Anterior cingulate cortex (tissue), 58 donors: Measurements from ENCODE around the gene SLC35D3.
"Not testable (repeated sequence)": the region's sequence is repeated elsewhere in the genome, so short reads cannot be mapped to it uniquely, and the experiment has no call there.

Experiments used
- DNase-seq, 58 donors: peaks; one replicate each; lab custom pipeline; 2025; lab: John Stamatoyannopoulos, UW

The SLC35D3 gene

GRCh38 chr6:136922685-136923006 lies 545 bp downstream of the SLC35D3 start:
- DNase-seq: no peak

DNA sequence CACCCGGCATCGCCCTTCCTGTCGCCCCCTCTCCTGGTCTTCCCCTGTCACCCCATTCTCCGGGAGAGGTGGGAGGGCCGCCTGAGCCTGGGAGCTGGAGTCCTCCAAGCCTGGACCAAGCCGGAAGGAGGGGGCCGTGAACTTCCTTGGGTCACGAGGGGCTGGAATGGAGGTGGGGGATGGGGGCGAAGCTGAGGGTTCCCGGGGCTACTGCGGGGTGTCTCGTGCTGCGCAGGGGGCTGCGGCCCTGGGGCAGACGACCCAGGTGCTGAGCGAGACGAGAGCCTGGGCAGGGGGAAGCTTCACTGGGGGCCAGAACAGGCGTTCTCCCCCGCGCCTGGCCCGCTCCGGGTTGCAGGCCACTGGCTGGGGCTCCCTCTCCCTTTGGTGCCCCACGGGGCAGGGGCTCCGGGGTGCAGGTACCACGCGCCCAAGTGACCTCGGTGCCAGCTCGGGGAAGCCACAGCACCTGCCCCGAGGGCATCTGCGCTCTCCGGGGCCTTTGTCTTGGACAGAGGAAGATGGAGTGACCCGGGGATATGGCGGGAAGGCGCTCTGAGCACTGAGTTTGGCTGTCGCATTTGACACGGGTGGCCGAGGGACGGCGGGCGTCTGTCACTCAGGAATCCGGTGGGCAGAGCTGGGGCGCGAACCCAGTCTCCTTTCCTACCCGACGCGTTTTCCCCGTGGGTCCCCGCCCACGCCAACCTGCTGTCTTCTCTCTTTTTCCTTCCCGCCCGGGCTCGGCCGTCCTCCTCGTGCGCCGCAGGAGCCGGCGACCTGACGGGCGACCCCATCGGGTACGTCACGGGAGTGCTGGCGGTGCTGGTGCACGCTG lies 1.2 kb downstream of the SLC35D3 start:
- no peak for DNase-seq

DNA sequence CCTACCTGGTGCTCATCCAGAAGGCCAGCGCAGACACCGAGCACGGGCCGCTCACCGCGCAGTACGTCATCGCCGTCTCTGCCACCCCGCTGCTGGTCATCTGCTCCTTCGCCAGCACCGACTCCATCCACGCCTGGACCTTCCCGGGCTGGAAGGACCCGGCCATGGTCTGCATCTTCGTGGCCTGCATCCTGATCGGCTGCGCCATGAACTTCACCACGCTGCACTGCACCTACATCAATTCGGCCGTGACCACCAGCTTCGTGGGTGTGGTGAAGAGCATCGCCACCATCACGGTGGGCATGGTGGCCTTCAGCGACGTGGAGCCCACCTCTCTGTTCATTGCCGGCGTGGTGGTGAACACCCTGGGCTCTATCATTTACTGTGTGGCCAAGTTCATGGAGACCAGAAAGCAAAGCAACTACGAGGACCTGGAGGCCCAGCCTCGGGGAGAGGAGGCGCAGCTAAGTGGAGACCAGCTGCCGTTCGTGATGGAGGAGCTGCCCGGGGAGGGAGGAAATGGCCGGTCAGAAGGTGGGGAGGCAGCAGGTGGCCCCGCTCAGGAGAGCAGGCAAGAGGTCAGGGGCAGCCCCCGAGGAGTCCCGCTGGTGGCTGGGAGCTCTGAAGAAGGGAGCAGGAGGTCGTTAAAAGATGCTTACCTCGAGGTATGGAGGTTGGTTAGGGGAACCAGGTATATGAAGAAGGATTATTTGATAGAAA lies 2.0 kb downstream of the SLC35D3 start:
- no peak for DNase-seq

GRCh38 chr6:136926383-136926782 lies 4.3 kb downstream of the SLC35D3 start:
- DNase-seq: no peak

DNA sequence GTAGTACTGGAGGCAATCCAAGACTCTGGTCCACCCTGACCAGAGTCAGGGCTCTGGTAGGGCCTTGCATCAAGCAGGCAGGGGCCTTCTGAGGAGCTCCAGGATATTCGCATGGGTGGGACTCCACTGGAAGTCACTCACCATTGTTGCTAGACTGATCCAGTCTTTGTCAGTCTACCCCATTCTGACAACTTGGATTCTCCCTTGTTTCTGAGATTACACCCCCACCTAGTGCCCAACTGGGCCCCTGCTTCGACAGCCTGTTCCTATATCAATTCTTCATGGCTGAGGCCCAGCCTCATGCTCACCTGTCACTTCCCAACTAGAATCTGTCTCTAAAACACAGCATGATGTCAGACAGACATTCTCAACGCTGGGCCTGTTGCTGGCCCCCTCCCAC lies 5.2 kb downstream of the SLC35D3 start:
- DNase-seq: no peak

DNA sequence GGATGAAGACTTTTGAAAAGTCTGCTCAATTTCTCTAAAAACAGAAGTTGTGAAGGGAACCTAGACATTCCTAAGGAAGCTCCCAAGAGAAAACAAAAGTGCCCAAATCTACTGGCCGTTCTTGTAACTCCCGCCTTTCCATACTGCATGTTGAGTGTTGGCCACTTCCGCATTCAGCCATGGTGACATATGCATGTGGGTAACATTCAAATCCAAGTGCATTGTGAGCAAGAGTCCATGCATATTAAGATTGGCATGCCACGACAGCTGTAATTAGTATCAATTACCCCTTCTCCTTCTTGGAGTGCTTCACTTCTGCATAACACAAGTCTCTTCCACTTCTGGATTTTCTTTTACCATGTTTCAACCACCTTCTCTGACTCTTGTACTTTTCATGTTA lies 8.4 kb downstream of the SLC35D3 start:
- no peak for DNase-seq

- DNase-seq: no peak
These were observed 10.5 kb downstream of the SLC35D3 start for GRCh38 chr6:136932599-136932998.

GRCh38 chr6:136945072-136945471 lies 23.0 kb downstream of the SLC35D3 start:
- DNase-seq: no peak

DNA sequence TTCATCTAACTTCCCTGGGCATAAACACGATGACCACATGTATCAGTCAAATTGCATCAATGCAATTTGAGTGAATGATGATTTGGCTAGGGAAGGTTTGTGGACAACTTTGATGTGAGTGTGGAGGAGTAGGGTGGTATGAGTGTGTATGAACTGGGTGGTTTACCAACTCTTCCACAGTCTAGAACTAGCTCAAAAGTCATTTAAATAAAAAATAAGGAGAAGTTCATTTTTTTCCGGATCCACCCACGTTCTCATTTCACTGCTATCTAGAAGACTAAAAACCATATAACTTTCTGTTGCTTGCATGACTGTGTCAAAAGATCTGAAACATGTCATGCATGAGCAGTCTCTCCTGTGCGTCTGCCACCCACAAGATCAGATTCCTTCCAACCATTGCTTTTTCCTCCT lies 23.6 kb downstream of the SLC35D3 start:
- DNase-seq: no peak

DNA sequence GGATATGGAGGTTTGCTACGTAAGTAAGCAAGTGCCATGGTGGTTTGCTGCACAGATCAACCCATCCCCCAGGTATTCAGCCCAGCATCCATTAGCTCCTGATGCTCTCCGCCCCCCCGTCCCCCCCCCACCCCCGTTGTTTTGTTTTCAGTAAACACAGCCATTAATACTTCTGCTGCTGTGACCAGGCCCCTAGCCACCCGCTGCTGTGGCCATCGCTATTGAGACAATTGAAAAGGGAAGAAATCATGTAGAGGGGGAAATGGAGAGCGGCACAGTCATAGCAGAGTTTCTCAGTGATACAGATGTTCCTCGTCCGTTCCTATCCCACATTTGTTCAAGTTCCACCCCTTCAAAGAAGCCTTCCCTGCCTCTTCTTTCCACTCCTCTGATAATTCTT lies 24.9 kb downstream of the SLC35D3 start:
- no peak for DNase-seq

GRCh38 chr6:136949957-136950356 lies 27.9 kb downstream of the SLC35D3 start:
- DNase-seq: not testable (repeated sequence)

DNA sequence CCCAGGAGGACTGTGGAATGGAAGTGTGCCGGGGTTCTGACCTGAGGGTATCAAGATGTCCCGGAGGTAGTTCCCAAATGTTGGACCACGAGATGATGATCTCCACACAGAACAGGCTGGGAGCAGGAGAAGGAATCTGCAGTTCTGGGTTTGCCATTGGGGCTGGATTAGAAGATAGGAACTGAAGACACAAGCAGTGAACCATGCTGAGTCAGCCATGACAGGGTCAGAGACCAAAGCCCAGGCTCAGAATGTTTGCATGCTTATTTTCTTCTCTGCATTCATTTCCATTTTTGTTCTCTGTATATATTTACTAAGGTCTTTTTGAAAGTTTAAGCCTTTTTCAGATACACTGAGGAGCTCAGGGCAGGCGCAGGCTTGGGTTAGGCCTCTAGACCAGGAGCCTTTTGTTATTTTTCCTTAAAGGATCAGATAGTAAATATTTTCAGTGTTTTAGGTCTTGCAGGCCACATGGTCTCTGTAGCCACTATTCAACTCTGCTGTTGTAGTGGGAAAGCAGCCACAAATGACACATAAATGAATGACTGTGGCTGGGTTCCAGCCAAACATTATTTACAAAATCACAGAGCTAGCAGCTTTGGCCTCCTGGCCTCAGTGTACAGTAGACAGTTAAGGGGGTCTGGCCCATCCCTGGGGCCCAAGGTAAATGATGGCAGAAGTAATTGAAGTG lies 28.5 kb downstream of the SLC35D3 start:
- no peak for DNase-seq

GRCh38 chr6:136952714-136953260 lies 30.7 kb downstream of the SLC35D3 start:
- DNase-seq: peak in 1 of 58 donors; percentile 3

- DNase-seq: no peak
These were observed 33.0 kb downstream of the SLC35D3 start for GRCh38 chr6:136955123-136955522.

GRCh38 chr6:136956590-136957544 lies 34.8 kb downstream of the SLC35D3 start:
- DNase-seq: no peak

- DNase-seq: no peak
These were observed 36.1 kb downstream of the SLC35D3 start for GRCh38 chr6:136958168-136958567.

DNA sequence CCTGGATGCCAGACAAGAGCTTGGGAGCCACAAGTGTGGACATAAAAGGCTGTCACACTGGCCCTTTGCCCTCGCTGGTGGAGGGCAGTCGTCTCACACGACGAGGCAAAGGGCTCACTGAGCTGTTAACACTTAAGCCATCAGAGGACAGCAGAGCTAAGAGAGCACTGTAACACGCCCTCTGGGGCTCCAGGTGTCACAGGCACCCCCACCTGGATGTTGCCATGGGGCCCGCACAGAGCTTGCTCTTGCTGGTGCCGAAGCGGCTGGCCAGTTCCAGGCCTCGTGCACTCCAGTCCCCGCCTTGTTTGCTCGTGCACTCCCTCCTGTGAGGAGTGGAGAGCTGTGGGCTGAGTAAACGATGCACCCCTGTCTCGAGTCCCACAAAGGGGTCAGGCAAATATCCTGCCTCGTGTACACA lies 37.4 kb downstream of the SLC35D3 start:
- DNase-seq: no peak

DNA sequence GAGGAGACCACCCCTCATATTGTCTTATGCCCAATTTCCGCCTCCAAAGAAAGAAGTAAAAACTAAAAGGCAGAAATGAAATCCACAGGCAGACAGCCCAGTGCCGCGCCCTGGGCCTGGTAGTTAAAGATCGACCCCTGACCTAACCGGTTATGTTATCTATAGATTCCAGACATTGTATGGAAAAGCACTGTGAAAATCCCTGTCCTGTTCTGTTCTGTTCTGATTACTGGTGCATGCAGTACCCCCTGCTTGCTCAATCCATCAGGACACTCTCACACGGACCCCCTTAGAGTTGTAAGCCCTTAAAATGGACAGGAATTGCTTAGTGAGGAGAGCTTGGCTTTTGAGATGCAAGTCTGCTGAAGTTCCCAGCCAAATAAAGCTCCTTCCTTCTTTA lies 37.8 kb downstream of the SLC35D3 start:
- DNase-seq: not testable (repeated sequence)

DNA sequence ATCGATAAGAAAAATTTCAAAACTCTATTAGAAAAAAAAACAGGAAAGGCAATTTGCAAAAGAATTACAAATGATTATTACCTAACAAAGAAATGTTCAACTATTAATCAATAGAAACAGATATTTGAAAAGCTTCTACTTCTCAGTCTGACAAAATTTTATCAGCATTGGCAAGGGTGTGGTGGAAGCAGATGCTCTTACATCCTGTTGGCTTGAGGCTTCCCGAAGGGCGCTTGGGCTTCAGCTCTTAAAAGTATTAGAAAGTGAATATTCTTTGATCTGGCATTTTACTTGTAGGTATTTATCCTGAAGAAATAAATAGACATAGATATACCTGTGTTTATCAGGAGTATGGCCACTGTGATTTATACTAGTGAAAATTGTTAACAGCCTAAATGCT lies 38.7 kb downstream of the SLC35D3 start:
- no peak for DNase-seq

GRCh38 chr6:136961848-136962247 lies 39.7 kb downstream of the SLC35D3 start:
- no peak for DNase-seq
